Peyer's patch (tissue), 4 donors: ENCODE results near the gene LZIC. TPM values are rescaled to one million over a fixed set of nuclear protein-coding genes. Genes with fewer than 3 reads are reported as not detected.

Experiments
- DNase-seq, 3 donors: peaks; one replicate each; pipeline ENCODE4 v3.0.0-alpha.2; 2017 to 2019
- H3K27ac ChIP-seq, 4 donors: fragments of 200-600 bp; sonication (generic); one replicate each; pipeline ENCODE4 v1.5.1; 2016 to 2019
- H3K27me3 ChIP-seq, 2 donors: fragments of 200-600 bp; sonication (generic); one replicate each; pipeline ENCODE4 v1.5.1; 2019
- H3K36me3 ChIP-seq, 3 donors: fragments of 200-600 bp; sonication (generic); one replicate each; pipeline ENCODE4 v1.5.1; 2016 to 2019
- H3K4me1 ChIP-seq, 4 donors: fragments of 200-600 bp; sonication (generic); one replicate each; pipeline ENCODE4 v1.5.1; 2016 to 2019
- H3K4me3 ChIP-seq, 4 donors: fragments of 200-600 bp; sonication (generic); 1 replicate in 3 of 4; 2 replicates in 1 of 4; pipeline ENCODE4 v1.5.1; 2016 to 2019; ENCODE audit warnings: mild to moderate bottlenecking in 1 of 4
- H3K9me3 ChIP-seq, 4 donors: fragments of 200-600 bp; sonication (generic); one replicate each; pipeline ENCODE4 v1.5.1; 2016 to 2019; ENCODE audit warnings: mild to moderate bottlenecking in 1 of 4
- CTCF ChIP-seq, 6 experiments: fragments of 450-650 bp in 4 of 6; fragments of 200-600 bp in 2 of 6; sonication (generic) in 1 of 6; IDR thresholded peaks; one replicate each; pipeline ENCODE4 v1.5.1; 2017 to 2019; ENCODE audit warnings: antibody characterized with exemption in 6 of 6, mild to moderate bottlenecking in 3 of 6, moderate library complexity in 1 of 6
- POLR2A ChIP-seq, 2 donors: fragments of 450-650 bp; IDR thresholded peaks; one replicate each; pipeline ENCODE4 v1.5.1; 2017; ENCODE audit warnings: antibody characterized with exemption in 2 of 2, mild to moderate bottlenecking in 2 of 2, moderate library complexity in 2 of 2
- total RNA-seq, 4 donors: library from RNA; depleted of rRNA; stranded (reverse); fragments of >200 nt; gene quantifications; one replicate each; pipeline ENCODE4 v1.1.0, GENCODE V29; 2016

The LZIC gene
- total RNA-seq, 4 donors from 2014 or later, result 20.2 to 38.8 (median 31.6) TPM

- no peak for DNase-seq
- no peaks in the 10 kb centered on the region for H3K27me3 ChIP-seq
- TF ChIP-seq CTCF (IDR thresholded peaks at IDR 0.05), result no peak
- no peak for TF ChIP-seq POLR2A (IDR thresholded peaks at IDR 0.05)
- peaks cover 5 to 33% (median 8%) of the 10 kb centered on the region in 4 donors for H3K4me1 ChIP-seq
- H3K27ac ChIP-seq, result no peak overlapping the region
- no peaks in the 10 kb centered on the region for H3K9me3 ChIP-seq
- H3K4me3 ChIP-seq, result no peak overlapping the region
- no peaks in the 10 kb centered on the region for H3K36me3 ChIP-seq
Observed at GRCh38 chr1:9905010-9905409, 38.2 kb downstream of the LZIC start.

- Histone ChIP-seq H3K4me1 (peaks cover 5 to 37% (median 8%) of the 10 kb centered on the region in 4 donors), H3K27me3 (no peaks in the 10 kb centered on the region), H3K36me3 (no peaks in the 10 kb centered on the region), H3K27ac (no peak overlapping the region), H3K4me3 (no peak overlapping the region), H3K9me3 (no peaks in the 10 kb centered on the region)
- DNase-seq, result no peak
- no peak for TF ChIP-seq CTCF (IDR thresholded peaks at IDR 0.05)
- no peak for TF ChIP-seq POLR2A (IDR thresholded peaks at IDR 0.05)
Observed at GRCh38 chr1:9904596-9904995, 38.6 kb downstream of the LZIC start.

- H3K4me3 ChIP-seq, result no peak overlapping the region
- no peaks in the 10 kb centered on the region for H3K36me3 ChIP-seq
- no peaks in the 10 kb centered on the region for H3K9me3 ChIP-seq
- H3K4me1 ChIP-seq, result peaks cover under 1 to 32% (median 6%) of the 10 kb centered on the region in 4 donors
- H3K27ac ChIP-seq, result no peak overlapping the region
- DNase-seq, result no peak
- no peaks in the 10 kb centered on the region for H3K27me3 ChIP-seq
- no peak for TF ChIP-seq POLR2A (IDR thresholded peaks at IDR 0.05)
- TF ChIP-seq CTCF (IDR thresholded peaks at IDR 0.05), result no peak
Observed at GRCh38 chr1:9903801-9904527, 39.2 kb downstream of the LZIC start.

- peak overlapping the region in 3 of 4 donors; percentile 18 to 57 (median 40) for H3K27ac ChIP-seq
- DNase-seq, result no peak
- peaks cover 0 to 26% (median 5%) of the 10 kb centered on the region in 4 donors for H3K4me1 ChIP-seq
Observed at GRCh38 chr1:9902060-9902452, 41.1 kb downstream of the LZIC start.

More at GRCh38 chr1:9902060-9902452, 41.1 kb downstream of the LZIC start:
- TF ChIP-seq CTCF (IDR thresholded peaks at IDR 0.05), result no peak
- no peak for TF ChIP-seq POLR2A (IDR thresholded peaks at IDR 0.05)
- H3K4me3 ChIP-seq, result no peak overlapping the region
- no peaks in the 10 kb centered on the region for H3K36me3 ChIP-seq
- no peaks in the 10 kb centered on the region for H3K9me3 ChIP-seq
- H3K27me3 ChIP-seq, result no peaks in the 10 kb centered on the region
